ENCODE data around the gene LEKR1. TPM values are rescaled to one million over a fixed set of nuclear protein-coding genes. Genes with fewer than 3 reads are reported as not detected.
"Not testable (repeated sequence)": the region's sequence is repeated elsewhere in the genome, so short reads cannot be mapped to it uniquely, and the experiment has no call there.

Gene LEKR1
- total RNA-seq, 2 experiments from 2014 or later = 0.37 to 0.53 TPM

GRCh38 chr3:156888576-156888975 lies 62.4 kb downstream of the LEKR1 start:
- H3K4me1 Mint-ChIP-seq = no peaks in the 10 kb centered on the region
- intact Hi-C loops (cut with DNase I, micrococcal nuclease) = no loop called here
- POLR2A ChIA-PET = interaction anchor here (0.6 kb wide), 1 partner anchor 42 kb away, joined by 3 read pairs; no protein-coding TSS in a partner anchor

DNA sequence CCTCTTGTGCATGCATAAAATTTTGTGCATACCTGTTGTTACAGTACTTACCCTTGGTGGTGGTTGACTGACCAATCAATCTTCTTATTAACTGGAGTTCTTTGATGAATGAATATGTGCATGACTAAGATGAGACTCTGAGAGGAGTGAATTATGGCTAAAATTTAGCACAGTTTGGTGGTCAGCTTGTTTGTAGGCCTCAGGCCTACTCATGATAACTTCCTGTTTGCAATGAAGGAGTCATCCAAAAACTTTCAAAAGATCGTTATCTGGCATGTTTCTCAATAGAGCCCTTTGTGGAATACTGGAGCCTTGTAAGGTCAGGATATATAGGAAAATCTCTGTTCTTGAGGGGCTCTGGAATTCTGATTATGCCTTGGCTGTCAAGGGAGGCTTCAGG lies 66.5 kb downstream of the LEKR1 start:
- no peaks in the 10 kb centered on the region for H3K36me3 Mint-ChIP-seq (ENCODE audit: low read depth)
- H3K27me3 Mint-ChIP-seq = no peaks in the 10 kb centered on the region
- intact Hi-C loops (cut with DNase I, micrococcal nuclease) = no loop called here
- DNase-seq = no peak
- ChIA-PET CTCF (no interaction called here), POLR2A (no interaction called here)
- H3K27ac Mint-ChIP-seq = no peak overlapping the region
- no peak for ATAC-seq
- H3K4me3 Mint-ChIP-seq = no peak overlapping the region
- H3K4me1 Mint-ChIP-seq = no peaks in the 10 kb centered on the region
- H3K9me3 Mint-ChIP-seq (ENCODE audit: low read depth) = peaks cover 2% of the 10 kb centered on the region

More at GRCh38 chr3:156888576-156888975, 62.4 kb downstream of the LEKR1 start:
- no peak for DNase-seq
- no peak overlapping the region for H3K4me3 Mint-ChIP-seq
- CTCF ChIA-PET = interaction anchor here (0.8 to 1.2 kb wide), 3 partner anchors 11 to 52 kb away, joined by 3 to 4 read pairs (median 4); no protein-coding TSS in a partner anchor
- no peak for ATAC-seq
- no peaks in the 10 kb centered on the region for H3K27me3 Mint-ChIP-seq
- H3K9me3 Mint-ChIP-seq (ENCODE audit: low read depth) = peaks cover 12% of the 10 kb centered on the region
- H3K27ac Mint-ChIP-seq = no peak overlapping the region
- H3K36me3 Mint-ChIP-seq (ENCODE audit: low read depth) = no peaks in the 10 kb centered on the region

GRCh38 chr3:156895374-156895773 lies 69.2 kb downstream of the LEKR1 start:
- DNase-seq; intact Hi-C loops (cut with DNase I, micrococcal nuclease): not testable (repeated sequence)

GRCh38 chr3:156897851-156898250 lies 71.7 kb downstream of the LEKR1 start:
- CTCF ChIA-PET; ATAC-seq; H3K27ac Mint-ChIP-seq; H3K4me3 Mint-ChIP-seq; POLR2A ChIA-PET; intact Hi-C loops (cut with DNase I, micrococcal nuclease); DNase-seq; H3K36me3 Mint-ChIP-seq (ENCODE audit: low read depth); H3K9me3 Mint-ChIP-seq (ENCODE audit: low read depth); H3K27me3 Mint-ChIP-seq; H3K4me1 Mint-ChIP-seq: not testable (repeated sequence)

More at GRCh38 chr3:156895374-156895773, 69.2 kb downstream of the LEKR1 start:
- POLR2A ChIA-PET; H3K9me3 Mint-ChIP-seq (ENCODE audit: low read depth); H3K4me1 Mint-ChIP-seq; H3K27ac Mint-ChIP-seq; H3K36me3 Mint-ChIP-seq (ENCODE audit: low read depth); ATAC-seq; H3K4me3 Mint-ChIP-seq; H3K27me3 Mint-ChIP-seq: not testable (repeated sequence)
- CTCF ChIA-PET = interaction anchor here (0.6 kb wide), 1 partner anchor 598 kb away, joined by 3 read pairs; no protein-coding TSS in a partner anchor

DNA sequence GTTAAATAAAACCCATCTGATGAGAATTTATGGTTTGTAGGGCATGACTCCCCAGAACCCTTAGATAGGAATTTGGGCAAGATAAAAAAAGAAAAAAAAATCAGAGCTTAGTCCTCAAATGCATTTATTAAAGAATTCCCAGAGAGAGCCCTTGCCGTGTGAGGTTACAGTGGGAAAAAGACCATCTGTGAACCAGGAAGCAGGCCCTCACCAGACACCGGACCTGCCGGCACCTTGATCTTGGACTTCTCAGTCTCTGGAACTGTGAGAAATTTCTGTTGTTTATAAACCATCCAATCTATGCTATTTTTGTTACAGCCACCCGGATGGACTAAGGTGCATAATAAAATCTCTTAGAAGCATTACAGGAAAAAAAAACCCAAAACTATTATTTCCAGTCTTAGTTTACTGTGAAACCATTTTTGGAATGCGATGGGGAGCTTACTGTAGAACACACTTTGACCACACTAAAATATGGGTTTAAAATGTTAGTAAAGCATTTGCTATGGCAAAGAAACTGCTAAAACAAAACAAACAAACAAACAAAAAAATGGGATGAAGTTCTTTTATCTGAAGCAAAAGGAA lies 72.2 kb downstream of the LEKR1 start:
- intact Hi-C loops (cut with DNase I, micrococcal nuclease) = no loop called here
- no peaks in the 10 kb centered on the region for H3K36me3 Mint-ChIP-seq (ENCODE audit: low read depth)

GRCh38 chr3:156899951-156900350 lies 73.8 kb downstream of the LEKR1 start:
- DNase-seq (no peak), ATAC-seq (no peak)
- ChIA-PET CTCF (interaction anchor here (0.9 kb wide), 1 partner anchor 11 kb away, joined by 3 read pairs; no protein-coding TSS in a partner anchor), POLR2A (no interaction called here)
- H3K36me3 Mint-ChIP-seq (ENCODE audit: low read depth) = no peaks in the 10 kb centered on the region
- H3K4me1 Mint-ChIP-seq = no peaks in the 10 kb centered on the region
- H3K27ac Mint-ChIP-seq = no peak overlapping the region
- intact Hi-C loops (cut with DNase I, micrococcal nuclease) = no loop called here
- no peak overlapping the region for H3K4me3 Mint-ChIP-seq
- no peaks in the 10 kb centered on the region for H3K27me3 Mint-ChIP-seq
- no peaks in the 10 kb centered on the region for H3K9me3 Mint-ChIP-seq (ENCODE audit: low read depth)

More for the DNA sequence above, 72.2 kb downstream of the LEKR1 start:
- POLR2A ChIA-PET = no interaction called here
- CTCF ChIA-PET = no interaction called here
- no peak for ATAC-seq
- Mint-ChIP-seq H3K4me3 (no peak overlapping the region), H3K4me1 (no peaks in the 10 kb centered on the region), H3K9me3 (ENCODE audit: low read depth) (peaks cover 2% of the 10 kb centered on the region), H3K27ac (no peak overlapping the region), H3K27me3 (no peaks in the 10 kb centered on the region)
- no peak for DNase-seq

DNA sequence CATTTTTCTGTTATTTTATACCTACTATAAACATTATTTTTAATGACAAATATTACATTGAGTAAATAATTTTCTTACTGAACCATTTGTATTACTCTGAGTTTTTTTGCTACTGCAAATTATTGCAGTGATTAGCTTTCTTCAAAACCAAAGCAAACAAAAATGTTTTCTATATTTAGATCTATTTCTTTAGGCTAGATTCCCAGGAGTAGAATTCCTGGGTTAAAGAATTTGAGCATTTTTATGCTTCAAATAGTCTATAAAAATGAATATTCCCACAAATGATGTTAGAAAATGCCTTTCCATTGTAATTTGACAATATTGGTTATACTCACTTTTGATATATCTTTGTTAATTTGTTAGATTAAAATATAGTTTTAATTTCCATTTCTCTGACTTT lies 76.8 kb downstream of the LEKR1 start:
- Mint-ChIP-seq H3K9me3 (ENCODE audit: low read depth) (no peaks in the 10 kb centered on the region), H3K36me3 (ENCODE audit: low read depth) (no peaks in the 10 kb centered on the region), H3K4me3 (no peak overlapping the region), H3K27me3 (no peaks in the 10 kb centered on the region), H3K4me1 (no peaks in the 10 kb centered on the region), H3K27ac (no peak overlapping the region)
- no peak for ATAC-seq
- ChIA-PET CTCF (no interaction called here), POLR2A (no interaction called here)
- DNase-seq = no peak
- intact Hi-C loops (cut with DNase I, micrococcal nuclease) = no loop called here

GRCh38 chr3:156906275-156906674 lies 80.1 kb downstream of the LEKR1 start:
- ATAC-seq = no peak
- CTCF ChIA-PET = interaction anchor here (0.8 kb wide), 1 partner anchor 276 kb away, joined by 3 read pairs; no protein-coding TSS in a partner anchor
- DNase-seq = no peak
- Mint-ChIP-seq H3K27ac (no peak overlapping the region), H3K4me1 (no peaks in the 10 kb centered on the region), H3K4me3 (no peak overlapping the region), H3K27me3 (peaks cover 2% of the 10 kb centered on the region), H3K9me3 (ENCODE audit: low read depth) (no peaks in the 10 kb centered on the region), H3K36me3 (ENCODE audit: low read depth) (no peaks in the 10 kb centered on the region)
- POLR2A ChIA-PET = no interaction called here
- intact Hi-C loops (cut with DNase I, micrococcal nuclease) = no loop called here

GRCh38 chr3:156908398-156908797 lies 82.2 kb downstream of the LEKR1 start:
- intact Hi-C loops (cut with DNase I, micrococcal nuclease) = no loop called here
- Mint-ChIP-seq H3K4me1 (no peaks in the 10 kb centered on the region), H3K27ac (no peak overlapping the region), H3K4me3 (no peak overlapping the region), H3K36me3 (ENCODE audit: low read depth) (no peaks in the 10 kb centered on the region), H3K9me3 (ENCODE audit: low read depth) (no peaks in the 10 kb centered on the region), H3K27me3 (peaks cover 2% of the 10 kb centered on the region)
- CTCF ChIA-PET = no interaction called here
- POLR2A ChIA-PET = no interaction called here
- no peak for ATAC-seq
- no peak for DNase-seq

GRCh38 chr3:156910022-156910421 lies 83.9 kb downstream of the LEKR1 start:
- Mint-ChIP-seq H3K36me3 (ENCODE audit: low read depth) (no peaks in the 10 kb centered on the region), H3K4me3 (no peak overlapping the region), H3K9me3 (ENCODE audit: low read depth) (peaks cover 2% of the 10 kb centered on the region), H3K4me1 (no peaks in the 10 kb centered on the region), H3K27me3 (peaks cover 10% of the 10 kb centered on the region), H3K27ac (no peak overlapping the region)
- ChIA-PET CTCF (no interaction called here), POLR2A (no interaction called here)
- no peak for ATAC-seq
- intact Hi-C loops (cut with DNase I, micrococcal nuclease) = no loop called here
- DNase-seq = no peak

GRCh38 chr3:156910831-156911230 lies 84.7 kb downstream of the LEKR1 start:
- H3K36me3 Mint-ChIP-seq (ENCODE audit: low read depth); POLR2A ChIA-PET; H3K4me1 Mint-ChIP-seq; ATAC-seq; CTCF ChIA-PET; DNase-seq; H3K27ac Mint-ChIP-seq; H3K4me3 Mint-ChIP-seq; H3K9me3 Mint-ChIP-seq (ENCODE audit: low read depth); intact Hi-C loops (cut with DNase I, micrococcal nuclease): not testable (repeated sequence)
- H3K27me3 Mint-ChIP-seq = peaks cover 10% of the 10 kb centered on the region

DNA sequence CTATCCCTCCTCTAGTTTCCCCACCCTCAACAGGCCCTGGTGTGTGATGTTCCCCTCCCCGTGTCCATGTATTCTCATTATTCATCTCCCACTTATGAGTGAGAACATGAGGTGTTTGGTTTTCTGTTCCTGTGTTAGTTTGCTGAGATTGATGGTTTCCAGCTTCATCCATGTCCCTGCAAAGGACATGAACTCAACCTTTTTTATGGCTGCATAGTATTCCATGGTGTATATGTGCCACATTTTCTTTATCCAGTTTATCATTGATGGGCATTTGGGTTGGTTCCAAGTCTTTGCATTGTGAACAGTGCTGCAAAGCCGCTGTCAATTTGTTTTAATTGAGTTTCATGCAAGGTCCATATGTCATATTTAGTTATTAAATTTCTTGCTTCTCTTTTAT lies 88.1 kb downstream of the LEKR1 start:
- H3K27me3 Mint-ChIP-seq; H3K27ac Mint-ChIP-seq; H3K36me3 Mint-ChIP-seq (ENCODE audit: low read depth); ATAC-seq; intact Hi-C loops (cut with DNase I, micrococcal nuclease); H3K4me1 Mint-ChIP-seq; POLR2A ChIA-PET; H3K9me3 Mint-ChIP-seq (ENCODE audit: low read depth); H3K4me3 Mint-ChIP-seq; DNase-seq: not testable (repeated sequence)
- CTCF ChIA-PET = interaction anchor here (0.7 kb wide), 1 partner anchor 175 kb away, joined by 3 read pairs; no protein-coding TSS in a partner anchor

All from activated CD4-positive, alpha-beta T cell treated with anti-CD3 and anti-CD28 coated beads for 36 hours (primary cell).